ENCODE results near the gene CNDP2. TPM values are rescaled to one million over a fixed set of nuclear protein-coding genes. Genes with fewer than 3 reads are reported as not detected.

CNDP2 gene
- total RNA-seq, 1 donor from 2014 or later = 71.0 TPM

GRCh38 chr18:74525741-74526140 is 29.6 kb downstream of the CNDP2 start:
- Histone ChIP-seq H3K27me3 (ENCODE audit: low read depth) (no peaks in the 10 kb centered on the region), H3K9me3 (replicated peaks) (no peaks in the 10 kb centered on the region), H3K36me3 (peaks cover 13% of the 10 kb centered on the region), H3K4me3 (no peak overlapping the region), H3K4me1 (peaks cover 14% of the 10 kb centered on the region), H3K27ac (replicated peaks) (no peak overlapping the region)
- intact Hi-C loops (cut with micrococcal nuclease) = no loop called here
- no peak for TF ChIP-seq CTCF (IDR thresholded peaks at IDR 0.05; ENCODE audit: borderline replicate concordance)
- DNase-seq = no peak

GRCh38 chr18:74526488-74526887 is 30.3 kb downstream of the CNDP2 start:
- intact Hi-C loops (cut with micrococcal nuclease) = no loop called here
- no peak for DNase-seq

DNA sequence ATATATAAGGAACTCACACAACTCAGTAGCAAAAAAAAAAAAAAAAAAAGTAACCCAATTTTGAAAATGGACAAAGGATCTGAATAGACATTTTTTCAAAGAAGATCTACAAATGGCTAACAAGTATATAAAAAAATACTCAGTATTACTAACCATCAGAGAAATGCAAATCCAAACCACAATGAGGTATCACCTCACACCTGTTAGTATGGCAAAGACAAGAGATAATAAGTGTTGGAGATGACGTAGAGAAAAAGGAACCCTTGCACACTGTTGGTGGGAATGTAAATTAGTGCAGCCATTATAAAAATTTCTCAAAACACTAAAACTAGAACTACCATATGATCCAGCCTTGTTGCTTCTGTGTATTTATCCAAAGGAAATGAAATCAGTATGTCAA is 32.3 kb downstream of the CNDP2 start:
- no peak for DNase-seq
- Histone ChIP-seq H3K27me3 (ENCODE audit: low read depth) (no peaks in the 10 kb centered on the region), H3K4me1 (peaks cover 11% of the 10 kb centered on the region), H3K4me3 (no peak overlapping the region), H3K36me3 (no peaks in the 10 kb centered on the region), H3K9me3 (replicated peaks) (no peaks in the 10 kb centered on the region), H3K27ac (replicated peaks) (no peak overlapping the region)
- intact Hi-C loops (cut with micrococcal nuclease) = no loop called here
- TF ChIP-seq CTCF (IDR thresholded peaks at IDR 0.05; ENCODE audit: borderline replicate concordance) = no peak

More at GRCh38 chr18:74526488-74526887, 30.3 kb downstream of the CNDP2 start:
- Histone ChIP-seq H3K27ac (replicated peaks) (no peak overlapping the region), H3K27me3 (ENCODE audit: low read depth) (no peaks in the 10 kb centered on the region), H3K4me3 (no peak overlapping the region), H3K9me3 (replicated peaks) (no peaks in the 10 kb centered on the region), H3K36me3 (peaks cover 6% of the 10 kb centered on the region), H3K4me1 (peaks cover 14% of the 10 kb centered on the region)
- no peak for TF ChIP-seq CTCF (IDR thresholded peaks at IDR 0.05; ENCODE audit: borderline replicate concordance)

GRCh38 chr18:74528913-74529312 is 32.8 kb downstream of the CNDP2 start:
- peaks cover 7% of the 10 kb centered on the region for H3K4me1 ChIP-seq
- H3K9me3 ChIP-seq (replicated peaks) = no peaks in the 10 kb centered on the region
- H3K27me3 ChIP-seq (ENCODE audit: low read depth) = no peaks in the 10 kb centered on the region
- no peak for TF ChIP-seq CTCF (IDR thresholded peaks at IDR 0.05; ENCODE audit: borderline replicate concordance)
- no peak overlapping the region for H3K4me3 ChIP-seq
- no peak for DNase-seq
- intact Hi-C loops (cut with micrococcal nuclease) = no loop called here
- no peaks in the 10 kb centered on the region for H3K36me3 ChIP-seq
- no peak overlapping the region for H3K27ac ChIP-seq (replicated peaks)

GRCh38 chr18:74529378-74529777 is 33.2 kb downstream of the CNDP2 start:
- DNase-seq = no peak
- Histone ChIP-seq H3K27me3 (ENCODE audit: low read depth) (no peaks in the 10 kb centered on the region), H3K9me3 (replicated peaks) (no peaks in the 10 kb centered on the region), H3K36me3 (no peaks in the 10 kb centered on the region), H3K4me1 (peaks cover 2% of the 10 kb centered on the region), H3K4me3 (no peak overlapping the region), H3K27ac (replicated peaks) (no peak overlapping the region)
- no peak for TF ChIP-seq CTCF (IDR thresholded peaks at IDR 0.05; ENCODE audit: borderline replicate concordance)
- intact Hi-C loops (cut with micrococcal nuclease) = no loop called here
